GM03348 (cell line): ENCODE results near the gene MRPL4.

Experiments used
- DNase-seq: peaks from one replicate; pipeline ENCODE4 v3.0.0; 2012; ENCODE audit warnings: low spot score

MRPL4 gene

GRCh38 chr19:10289167-10289835 lies 37.3 kb downstream of the MRPL4 start:
- DNase-seq = peak; percentile 64

- peak; percentile 50 for DNase-seq
These were observed 37.9 kb downstream of the MRPL4 start, which contains the start of gene ICAM5 for GRCh38 chr19:10289836-10290356. Gene ICAM5 (plus strand): TSS chr19:10289952. CDS start chr19:10290044, 92 bp downstream.

- no peak for DNase-seq
These were observed 38.4 kb downstream of the MRPL4 start for GRCh38 chr19:10290357-10290875.

GRCh38 chr19:10290876-10291553 lies 39.0 kb downstream of the MRPL4 start:
- DNase-seq = peak; percentile 84

- no peak for DNase-seq
These were observed 39.7 kb downstream of the MRPL4 start for GRCh38 chr19:10291554-10292205.

GRCh38 chr19:10292206-10292788 lies 40.3 kb downstream of the MRPL4 start:
- peak; percentile 91 for DNase-seq

GRCh38 chr19:10292789-10293636 lies 41.0 kb downstream of the MRPL4 start:
- no peak for DNase-seq

GRCh38 chr19:10293637-10294367 lies 41.8 kb downstream of the MRPL4 start:
- DNase-seq = no peak

- no peak for DNase-seq
These were observed 42.3 kb downstream of the MRPL4 start for GRCh38 chr19:10294368-10294697.

- DNase-seq = no peak
These were observed 43.4 kb downstream of the MRPL4 start for GRCh38 chr19:10295305-10295846.

- DNase-seq = no peak
These were observed 44.0 kb downstream of the MRPL4 start for GRCh38 chr19:10295847-10296591.

GRCh38 chr19:10299545-10300458 lies 47.8 kb downstream of the MRPL4 start:
- no peak for DNase-seq

- DNase-seq = peak; percentile 83
These were observed 53.3 kb downstream of the MRPL4 start for GRCh38 chr19:10305139-10305806.

GRCh38 chr19:10306327-10306726 lies 54.3 kb downstream of the MRPL4 start:
- DNase-seq = no peak

- DNase-seq = no peak
These were observed 57.4 kb downstream of the MRPL4 start, which contains the start of gene ZGLP1 for GRCh38 chr19:10309423-10309822. Gene ZGLP1 (minus strand): TSS chr19:10309815.
